Stimulated activated CD4-positive, alpha-beta T cell treated with anti-CD3 and anti-CD28 coated beads, Interleukin-4, amount 100 ng/mL, for 24 hours (primary cell): ENCODE results near the gene PTPRM.

Experiments
- DNase-seq: peaks from one replicate; pipeline ENCODE4 v3.0.0-alpha.2; 2020

The PTPRM gene

GRCh38 chr18:7600528-7601245 lies 33.6 kb downstream of the PTPRM start:
- no peak for DNase-seq

GRCh38 chr18:7601246-7601615 lies 34.1 kb downstream of the PTPRM start:
- DNase-seq, result no peak

GRCh38 chr18:7601936-7602335 lies 34.8 kb downstream of the PTPRM start:
- DNase-seq, result no peak

DNA sequence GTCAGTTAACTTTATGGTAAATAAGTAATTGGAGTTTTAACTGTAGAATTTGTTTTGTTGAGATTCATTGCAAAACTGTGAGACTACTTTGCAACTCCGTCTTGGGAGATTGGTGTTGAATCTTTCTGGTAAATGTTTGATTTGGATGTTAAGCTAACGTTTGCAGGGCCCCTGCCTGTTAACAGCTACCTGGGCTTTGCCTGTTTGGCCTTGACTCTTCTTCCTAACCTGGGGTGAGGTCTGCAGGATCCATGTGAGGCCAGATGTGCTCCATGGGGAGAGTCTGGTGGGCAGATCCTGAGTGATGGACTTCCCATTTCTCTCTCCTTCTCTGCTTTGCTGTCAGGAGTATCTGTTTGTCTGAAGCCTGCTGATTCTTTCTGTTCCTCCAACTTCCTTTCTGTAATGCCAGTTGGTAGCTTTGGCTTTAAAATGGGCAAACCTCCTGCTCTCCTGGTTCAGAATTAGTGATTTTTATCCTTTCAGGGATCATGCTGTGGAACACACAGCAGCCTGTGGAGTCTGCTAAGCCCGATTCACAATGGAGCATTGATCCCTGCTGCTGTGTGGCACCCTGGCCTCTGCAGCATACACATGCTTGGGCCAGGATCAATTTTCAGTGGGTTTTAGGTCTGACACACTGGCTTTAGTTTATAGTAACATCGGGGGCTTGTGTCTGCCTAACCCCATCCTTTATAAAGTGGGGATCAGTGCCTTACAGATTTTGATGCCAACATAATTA lies 36.3 kb downstream of the PTPRM start:
- DNase-seq, result no peak

DNA sequence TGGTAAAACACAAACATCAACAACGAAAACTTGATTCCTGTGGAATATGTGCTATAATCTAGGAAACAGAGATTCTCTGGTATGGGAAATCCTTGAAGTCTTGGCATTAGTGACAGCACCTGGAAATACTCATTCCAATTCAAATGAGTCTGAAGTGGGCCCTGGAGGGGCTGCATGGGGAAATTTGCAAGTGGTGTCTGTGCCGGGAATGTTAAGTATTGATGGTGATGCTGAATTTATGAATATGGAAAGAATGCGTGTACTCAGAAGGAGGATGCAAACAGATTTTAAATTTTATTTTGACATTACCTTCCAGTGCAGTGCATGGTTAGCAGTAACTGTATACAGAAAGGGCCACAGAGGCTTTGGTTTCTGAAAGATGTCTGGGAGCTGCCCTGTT lies 37.2 kb downstream of the PTPRM start:
- no peak for DNase-seq

GRCh38 chr18:7605705-7606104 lies 38.6 kb downstream of the PTPRM start:
- DNase-seq, result no peak

DNA sequence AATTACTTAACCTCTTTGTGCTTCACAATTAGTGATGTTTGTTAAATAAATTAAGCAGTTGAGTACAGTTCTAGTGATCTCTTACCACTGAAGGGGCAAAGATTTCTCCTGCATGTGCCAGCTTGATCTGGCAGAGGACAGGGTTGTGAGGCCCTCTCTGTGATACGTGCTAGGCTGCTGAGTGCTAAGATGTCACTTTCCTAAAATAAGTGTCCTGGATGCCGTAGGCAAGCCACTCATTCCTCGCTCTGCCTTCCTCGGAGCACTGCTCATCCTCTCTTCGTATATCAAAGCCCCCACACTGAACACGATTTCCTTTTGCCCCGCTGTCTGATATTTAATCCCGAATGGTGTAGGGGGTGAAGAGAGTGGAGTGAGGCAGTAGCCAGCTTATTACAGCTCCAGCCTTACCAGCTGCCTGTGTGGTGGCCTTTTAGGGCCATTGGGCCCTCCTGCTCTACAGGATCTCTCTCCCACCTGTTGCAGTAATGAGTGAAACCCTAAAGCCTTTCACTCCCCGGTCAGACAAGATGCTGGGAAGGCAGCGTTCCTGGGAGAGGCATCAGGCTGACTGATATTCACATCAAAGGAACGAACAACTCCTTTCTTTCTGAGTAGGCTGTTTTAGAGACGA lies 40.5 kb downstream of the PTPRM start:
- DNase-seq, result no peak

- no peak for DNase-seq
These were observed 41.0 kb downstream of the PTPRM start for GRCh38 chr18:7608174-7608550.

GRCh38 chr18:7608781-7609201 lies 41.7 kb downstream of the PTPRM start:
- DNase-seq, result no peak

DNA sequence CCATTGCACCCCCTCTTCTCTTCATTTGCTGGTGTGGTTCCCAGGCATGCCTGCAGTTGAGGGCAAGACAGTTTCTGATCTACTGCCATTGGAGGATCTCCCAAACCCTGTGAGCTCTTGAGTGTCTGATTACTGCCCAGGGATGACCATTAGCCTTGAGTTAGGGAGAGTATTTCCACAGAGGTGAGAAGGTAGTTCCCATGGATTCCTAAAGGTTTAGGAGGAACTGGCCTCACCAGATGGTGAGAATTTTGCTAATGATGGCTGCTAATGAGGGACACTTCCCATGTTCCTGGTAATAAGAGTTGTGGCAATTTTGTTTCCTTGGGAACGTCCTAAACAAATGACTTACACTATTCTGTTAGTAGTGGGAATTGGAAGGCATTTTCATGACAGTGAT lies 42.5 kb downstream of the PTPRM start:
- no peak for DNase-seq

DNA sequence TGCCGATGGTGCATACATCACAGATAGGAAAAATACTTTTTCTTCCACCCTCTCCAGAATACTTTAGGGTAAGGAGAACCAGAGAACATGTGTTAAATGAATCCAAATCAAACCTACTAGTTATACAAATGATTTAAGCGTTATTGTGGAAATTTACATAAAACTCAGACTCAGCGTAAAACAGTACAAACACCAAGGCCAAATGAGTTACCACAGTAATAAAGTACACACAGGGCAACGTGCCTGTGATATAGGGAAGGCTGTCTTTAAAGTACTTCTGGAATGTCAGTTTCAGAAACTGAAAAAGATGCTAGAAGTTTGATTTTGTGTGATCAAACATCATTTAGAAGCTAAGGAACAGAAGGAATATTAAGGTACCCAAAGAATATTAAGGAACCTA lies 46.9 kb downstream of the PTPRM start:
- no peak for DNase-seq

DNA sequence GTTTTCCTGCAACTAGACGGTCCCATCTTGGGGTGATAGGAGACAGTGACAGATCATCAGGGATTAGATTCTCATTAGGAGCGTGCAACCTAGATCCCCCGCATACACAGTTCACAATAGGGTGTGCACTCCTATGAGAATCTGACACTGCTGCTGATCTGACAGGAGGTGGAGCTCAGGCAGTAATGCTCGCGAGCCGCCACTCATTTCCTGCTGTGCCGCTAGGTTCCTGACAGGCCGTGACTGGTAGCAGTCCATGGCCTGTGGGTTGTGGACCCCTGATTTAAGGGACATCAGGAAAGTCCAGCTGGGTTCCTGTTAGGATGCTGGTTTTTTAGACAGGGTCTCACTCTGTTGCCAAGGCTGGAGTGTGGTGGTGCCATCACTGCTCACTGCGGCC lies 48.7 kb downstream of the PTPRM start:
- DNase-seq, result no peak

- no peak for DNase-seq
These were observed 49.5 kb downstream of the PTPRM start for GRCh38 chr18:7616661-7617060.

GRCh38 chr18:7617738-7618422 lies 50.8 kb downstream of the PTPRM start:
- no peak for DNase-seq

DNA sequence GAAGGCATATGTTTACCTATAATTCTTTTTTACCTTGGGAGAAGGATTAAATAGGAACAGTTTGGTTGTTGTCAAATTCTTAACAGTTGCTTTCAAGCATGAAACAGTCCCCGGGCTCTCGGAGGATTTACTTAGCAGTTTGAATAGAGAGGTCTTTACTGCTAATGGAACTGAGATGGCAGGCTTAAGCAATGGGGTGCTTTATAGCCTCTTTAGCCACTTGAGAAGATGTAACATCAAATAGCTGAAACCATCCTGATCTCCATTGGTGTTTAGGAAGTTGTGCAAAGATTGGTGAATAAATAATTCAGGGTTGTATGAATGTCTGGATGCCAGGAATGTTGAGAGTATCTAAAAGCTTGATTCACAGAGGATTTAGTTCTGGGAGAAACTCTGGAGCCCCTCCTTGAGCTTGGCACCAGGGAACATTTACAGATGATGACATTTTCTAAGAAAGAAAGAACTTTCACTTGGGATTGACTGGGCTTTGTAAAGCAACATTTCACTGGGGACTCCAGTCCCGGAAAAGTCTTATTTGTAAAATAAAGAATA lies 51.9 kb downstream of the PTPRM start:
- DNase-seq, result no peak

DNA sequence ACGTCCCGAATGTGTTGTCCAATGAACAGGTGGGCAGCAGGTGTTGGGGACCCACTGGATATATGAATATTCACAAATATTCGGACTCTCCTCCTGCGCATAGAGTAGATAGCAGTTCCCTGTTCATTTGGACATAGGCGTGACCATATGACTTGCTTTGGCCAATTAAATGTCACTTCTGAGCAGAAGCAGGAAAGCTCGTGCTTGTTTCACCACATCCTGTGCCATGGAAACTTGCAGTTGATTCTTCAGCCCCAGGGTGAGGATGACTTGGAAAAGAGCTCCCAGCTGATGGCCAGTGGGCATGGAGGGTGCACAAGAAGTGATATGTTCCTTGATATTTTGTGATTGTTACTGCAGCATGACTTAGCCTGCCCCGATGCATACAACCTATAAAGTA lies 52.6 kb downstream of the PTPRM start:
- no peak for DNase-seq

DNA sequence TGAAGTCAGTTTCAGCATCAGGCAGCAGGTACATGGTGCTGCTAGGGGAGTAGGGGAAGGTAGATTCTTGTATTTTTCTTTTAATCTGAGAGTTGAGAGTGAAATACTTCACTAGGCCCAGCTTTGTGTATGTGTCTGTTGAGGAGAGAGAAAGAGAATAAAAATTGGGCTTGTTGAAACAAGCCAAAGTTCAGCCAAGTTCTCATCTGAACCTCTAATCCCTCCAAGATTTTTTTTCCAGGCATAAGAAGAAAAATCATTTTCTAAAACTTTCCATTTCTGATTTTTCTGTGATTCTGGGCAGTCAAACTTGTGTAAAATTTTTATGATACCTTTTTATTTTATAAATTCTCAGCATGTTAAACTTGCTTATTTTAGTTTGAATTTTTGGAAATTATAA lies 55.6 kb downstream of the PTPRM start:
- DNase-seq, result no peak

GRCh38 chr18:7623681-7624080 lies 56.6 kb downstream of the PTPRM start:
- no peak for DNase-seq

- no peak for DNase-seq
These were observed 57.6 kb downstream of the PTPRM start for GRCh38 chr18:7624697-7625096.

- no peak for DNase-seq
These were observed 59.2 kb downstream of the PTPRM start for GRCh38 chr18:7626175-7626921.

DNA sequence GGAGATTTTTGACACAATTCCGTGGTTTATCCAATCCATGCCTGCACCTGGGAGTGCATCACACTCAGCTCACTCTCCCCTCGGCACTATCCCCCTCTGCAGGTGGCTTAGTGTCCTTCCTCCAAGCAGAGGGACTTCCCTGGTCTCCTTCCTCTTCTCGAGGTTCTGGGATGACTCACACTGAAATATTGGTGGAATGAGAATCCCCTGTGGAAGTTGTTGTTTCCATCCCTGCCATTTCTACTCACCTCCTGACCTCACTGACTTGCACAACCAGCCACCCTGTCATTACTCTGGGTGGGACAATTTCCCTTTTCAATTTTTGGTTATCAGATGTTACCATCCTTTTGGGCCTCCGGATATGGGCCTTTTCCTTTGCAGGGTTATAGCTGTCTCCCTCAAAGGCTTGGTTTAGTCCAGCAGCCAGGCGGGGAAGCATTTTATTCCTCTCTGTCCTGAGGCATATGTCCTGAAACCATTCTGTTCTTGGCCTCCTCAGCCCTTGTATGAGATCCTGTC lies 59.9 kb downstream of the PTPRM start:
- no peak for DNase-seq

- no peak for DNase-seq
These were observed 62.3 kb downstream of the PTPRM start for GRCh38 chr18:7629416-7629815.
